Glomerular visceral epithelial cell (primary cell): ENCODE data around the gene PITX2.

ENCODE experiments used
- DNase-seq: peaks from one replicate; pipeline ENCODE4 v3.0.0-alpha.2; 2016; ENCODE audit errors: extremely low spot score

PITX2 gene

GRCh38 chr4:110623718-110624397, 981 bp upstream of the PITX2 start:
- no peak for DNase-seq

GRCh38 chr4:110621839-110622751, 782 bp downstream of the PITX2 start:
- DNase-seq: peak; percentile 43

- DNase-seq: peak; percentile 21
Observed at GRCh38 chr4:110621328-110621812, 1.5 kb downstream of the PITX2 start.

- DNase-seq: peak; percentile 71
Observed at GRCh38 chr4:110620691-110621327, 2.1 kb downstream of the PITX2 start.

GRCh38 chr4:110620322-110620690, 2.6 kb downstream of the PITX2 start:
- DNase-seq: no peak

GRCh38 chr4:110619463-110620247, 3.2 kb downstream of the PITX2 start:
- no peak for DNase-seq

GRCh38 chr4:110618581-110619462, 4.1 kb downstream of the PITX2 start:
- DNase-seq: no peak

GRCh38 chr4:110617646-110618580, 5.0 kb downstream of the PITX2 start:
- no peak for DNase-seq

GRCh38 chr4:110617075-110617640, 5.7 kb downstream of the PITX2 start:
- no peak for DNase-seq

- no peak for DNase-seq
Observed at GRCh38 chr4:110616238-110617074, 6.4 kb downstream of the PITX2 start.

GRCh38 chr4:110615353-110616237, 7.3 kb downstream of the PITX2 start:
- DNase-seq: no peak

GRCh38 chr4:110614976-110615352, 7.9 kb downstream of the PITX2 start:
- no peak for DNase-seq

- DNase-seq: no peak
Observed at GRCh38 chr4:110614173-110614963, 8.5 kb downstream of the PITX2 start.

GRCh38 chr4:110613745-110614144, 9.1 kb downstream of the PITX2 start:
- no peak for DNase-seq

- DNase-seq: no peak
Observed at GRCh38 chr4:110612631-110613269, 10.1 kb downstream of the PITX2 start.

GRCh38 chr4:110611968-110612447, 10.9 kb downstream of the PITX2 start:
- no peak for DNase-seq
